ENCODE results near the gene FBXW12. TPM values are rescaled to one million over a fixed set of nuclear protein-coding genes. Genes with fewer than 3 reads are reported as not detected.

Gene FBXW12
- total and polyA plus RNA-seq, 2 experiments from 2014 or later = 0.39 to 0.51 TPM

DNA sequence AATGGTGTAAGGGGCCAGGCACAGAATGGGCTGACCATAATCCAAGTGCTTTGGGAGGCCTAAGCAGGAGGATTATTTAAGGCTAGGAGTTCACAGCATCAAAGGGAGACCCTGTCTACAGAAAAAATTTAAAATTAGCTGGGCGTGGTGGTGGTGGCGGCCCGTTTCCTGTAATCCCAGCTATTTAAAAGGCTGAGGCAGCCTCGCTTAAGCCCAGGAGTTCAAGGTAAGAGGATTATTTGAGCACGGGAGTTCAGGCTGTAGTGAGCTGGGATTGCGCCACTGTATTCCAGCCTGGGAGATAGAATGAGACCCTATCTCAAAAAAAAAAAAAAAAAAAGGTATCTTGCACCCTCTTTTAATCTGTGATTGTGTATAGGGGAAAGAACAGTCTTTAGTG, 69.9 kb downstream of the FBXW12 start:
- H3K9me3 ChIP-seq (ENCODE audit: low read depth) = no peaks in the 10 kb centered on the region
- no peak overlapping the region for H3K4me3 ChIP-seq
- H3K36me3 ChIP-seq = peaks cover 3% of the 10 kb centered on the region
- DNase-seq (ENCODE audit: low read depth in 1 of 2, low spot score in 1 of 2) = no peak
- TF ChIP-seq, protein P1, sequence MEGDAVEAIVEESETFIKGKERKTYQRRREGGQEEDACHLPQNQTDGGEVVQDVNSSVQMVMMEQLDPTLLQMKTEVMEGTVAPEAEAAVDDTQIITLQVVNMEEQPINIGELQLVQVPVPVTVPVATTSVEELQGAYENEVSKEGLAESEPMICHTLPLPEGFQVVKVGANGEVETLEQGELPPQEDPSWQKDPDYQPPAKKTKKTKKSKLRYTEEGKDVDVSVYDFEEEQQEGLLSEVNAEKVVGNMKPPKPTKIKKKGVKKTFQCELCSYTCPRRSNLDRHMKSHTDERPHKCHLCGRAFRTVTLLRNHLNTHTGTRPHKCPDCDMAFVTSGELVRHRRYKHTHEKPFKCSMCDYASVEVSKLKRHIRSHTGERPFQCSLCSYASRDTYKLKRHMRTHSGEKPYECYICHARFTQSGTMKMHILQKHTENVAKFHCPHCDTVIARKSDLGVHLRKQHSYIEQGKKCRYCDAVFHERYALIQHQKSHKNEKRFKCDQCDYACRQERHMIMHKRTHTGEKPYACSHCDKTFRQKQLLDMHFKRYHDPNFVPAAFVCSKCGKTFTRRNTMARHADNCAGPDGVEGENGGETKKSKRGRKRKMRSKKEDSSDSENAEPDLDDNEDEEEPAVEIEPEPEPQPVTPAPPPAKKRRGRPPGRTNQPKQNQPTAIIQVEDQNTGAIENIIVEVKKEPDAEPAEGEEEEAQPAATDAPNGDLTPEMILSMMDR (IDR thresholded peaks at IDR 0.05; ENCODE audit: low read depth, low read length) = no peak
- peaks cover 9% of the 10 kb centered on the region for H3K4me1 ChIP-seq (ENCODE audit: low read depth)
- H3K27ac ChIP-seq = no peak overlapping the region
- H3K27me3 ChIP-seq = no peaks in the 10 kb centered on the region

Other genes starting within 250 kb of the FBXW12 start
- 12.6 and 22.0 TPM in 2 replicates for gene CDC25A, start 183.8 kb upstream of the FBXW12 start, total RNA-seq
- gene CDC25A, start 183.8 kb upstream of the FBXW12 start, polyA plus RNA-seq = 10.0 and 12.8 TPM in 2 replicates
- gene CAMP, start 148.7 kb upstream of the FBXW12 start, total RNA-seq = not detected in 2 replicates
- gene CAMP, start 148.7 kb upstream of the FBXW12 start, polyA plus RNA-seq = not detected in 2 replicates
- 9.1 and 19.4 TPM in 2 replicates for gene ZNF589, start 131.1 kb upstream of the FBXW12 start, total RNA-seq
- gene ZNF589, start 131.1 kb upstream of the FBXW12 start, polyA plus RNA-seq = 15.0 and 15.3 TPM in 2 replicates
- gene NME6, start 70.9 kb upstream of the FBXW12 start, total RNA-seq = 40.5 and 42.1 TPM in 2 replicates
- 65.6 and 69.8 TPM in 2 replicates for gene NME6, start 70.9 kb upstream of the FBXW12 start, polyA plus RNA-seq
- not detected in 2 replicates for gene SPINK8, start 38.6 kb upstream of the FBXW12 start, total RNA-seq
- not detected in 2 replicates for gene SPINK8, start 38.6 kb upstream of the FBXW12 start, polyA plus RNA-seq
- gene PLXNB1, start 57.9 kb downstream of the FBXW12 start, total RNA-seq = 38.5 and 47.1 TPM in 2 replicates
- 23.9 and 28.3 TPM in 2 replicates for gene PLXNB1, start 57.9 kb downstream of the FBXW12 start, polyA plus RNA-seq
- gene CCDC51, start 67.9 kb downstream of the FBXW12 start, total RNA-seq = 18.6 and 20.2 TPM in 2 replicates
- 29.3 and 31.4 TPM in 2 replicates for gene CCDC51, start 67.9 kb downstream of the FBXW12 start, polyA plus RNA-seq
- gene TMA7, start 68.0 kb downstream of the FBXW12 start, total RNA-seq = 172 and 395 TPM in 2 replicates
- gene TMA7, start 68.0 kb downstream of the FBXW12 start, polyA plus RNA-seq = 517 and 609 TPM in 2 replicates
- gene ATRIP, start 74.5 kb downstream of the FBXW12 start, total RNA-seq = 8.7 and 9.4 TPM in 2 replicates
- 6.4 and 11.2 TPM in 2 replicates for gene ATRIP, start 74.5 kb downstream of the FBXW12 start, polyA plus RNA-seq
- 68.0 and 86.0 TPM in 2 replicates for gene SHISA5, start 132.0 kb downstream of the FBXW12 start, total RNA-seq
- 92.3 and 147 TPM in 2 replicates for gene SHISA5, start 132.0 kb downstream of the FBXW12 start, polyA plus RNA-seq
- 64.9 and 94.4 TPM in 2 replicates for gene PFKFB4, start 184.6 kb downstream of the FBXW12 start, total RNA-seq
- gene PFKFB4, start 184.6 kb downstream of the FBXW12 start, polyA plus RNA-seq = 43.8 and 74.7 TPM in 2 replicates
- 0.81 and 1.1 TPM in 2 replicates for gene UCN2, start 191.6 kb downstream of the FBXW12 start, total RNA-seq
- 0.47 and 0.95 TPM in 2 replicates for gene UCN2, start 191.6 kb downstream of the FBXW12 start, polyA plus RNA-seq
- 53.8 and 76.6 TPM in 2 replicates for gene COL7A1, start 223.1 kb downstream of the FBXW12 start, total RNA-seq
- gene COL7A1, start 223.1 kb downstream of the FBXW12 start, polyA plus RNA-seq = 41.3 and 63.0 TPM in 2 replicates
- gene UQCRC1, start 237.4 kb downstream of the FBXW12 start, total RNA-seq = 620 and 675 TPM in 2 replicates
- 735 and 870 TPM in 2 replicates for gene UQCRC1, start 237.4 kb downstream of the FBXW12 start, polyA plus RNA-seq
- gene TMEM89, start 249.6 kb downstream of the FBXW12 start, total RNA-seq = not detected in 2 replicates
- 0.59 TPM in 1 of 2 replicates, not detected in the other for gene TMEM89, start 249.6 kb downstream of the FBXW12 start, polyA plus RNA-seq

Data from cardiac muscle cell (in vitro differentiated cells and primary cell).